ENCODE results near the gene EIF3L. TPM values are rescaled to one million over a fixed set of nuclear protein-coding genes. Genes with fewer than 3 reads are reported as not detected.

EIF3L gene
- total RNA-seq, 1 experiment from 2014 or later: 219 TPM

DNA sequence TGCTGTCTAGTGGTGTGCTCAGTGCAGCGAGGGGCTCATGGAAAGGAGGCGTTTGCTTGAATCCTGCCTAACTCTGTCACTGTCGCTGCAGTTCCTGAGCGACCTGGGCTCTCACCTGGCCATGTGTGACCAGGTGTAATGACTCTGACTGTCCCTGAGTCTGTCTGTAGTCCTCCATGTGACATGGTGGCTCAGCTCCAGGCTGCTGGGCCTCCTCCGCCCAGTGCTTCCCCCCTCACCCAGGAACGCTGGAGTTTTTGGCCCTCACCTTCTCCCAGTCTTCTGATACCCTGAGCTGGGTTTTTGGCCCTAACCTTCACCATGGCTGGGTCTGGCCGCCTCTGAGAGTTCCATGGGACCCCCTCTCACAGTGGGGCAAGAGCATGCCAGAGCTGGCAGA lies 77.1 kb downstream of the EIF3L start:
- no peak for DNase-seq (ENCODE audit: low spot score)

DNA sequence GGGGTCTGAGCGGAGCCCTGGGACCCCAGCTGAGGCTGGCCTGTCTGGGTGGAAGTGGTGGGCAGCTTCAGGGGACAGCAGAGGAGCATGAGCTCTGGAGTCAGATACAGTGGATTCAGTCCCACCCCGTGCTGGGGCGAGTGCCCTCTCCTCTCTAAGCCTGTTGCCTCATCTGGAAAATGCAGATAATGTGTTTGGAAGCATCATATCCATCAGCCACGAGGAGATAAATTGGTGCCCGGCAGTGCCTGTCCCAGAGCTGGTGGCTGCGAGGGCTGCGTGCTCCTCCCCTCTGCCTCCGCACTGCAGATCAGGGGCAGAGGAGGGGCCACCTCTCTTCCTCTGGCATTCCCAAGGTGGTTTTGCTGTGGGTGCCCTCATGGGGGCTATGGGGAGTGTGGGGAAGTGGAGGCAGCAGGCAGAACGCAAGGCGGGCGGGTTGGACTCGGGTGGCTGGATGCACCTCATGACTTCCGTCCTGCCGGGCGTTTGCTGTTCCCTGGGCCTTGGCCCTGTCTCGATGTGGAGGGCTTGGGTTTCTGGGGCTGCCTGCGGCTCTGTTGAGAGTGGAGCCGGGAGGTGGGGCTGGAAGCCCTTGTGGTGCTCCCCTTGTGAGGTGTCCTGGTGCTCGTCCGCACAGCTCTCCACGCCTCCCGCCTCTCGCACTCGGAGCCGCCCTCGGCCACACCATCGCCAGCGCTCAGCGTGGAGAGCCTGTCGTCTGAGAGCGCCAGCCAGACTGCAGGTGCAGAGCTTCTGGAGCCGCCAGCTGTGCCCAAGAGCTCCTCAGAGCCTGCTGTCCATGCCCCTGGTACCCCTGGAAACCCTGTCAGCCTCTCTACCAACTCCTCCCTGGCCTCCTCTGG lies 77.8 kb downstream of the EIF3L start:
- no peak for DNase-seq (ENCODE audit: low spot score)

DNA sequence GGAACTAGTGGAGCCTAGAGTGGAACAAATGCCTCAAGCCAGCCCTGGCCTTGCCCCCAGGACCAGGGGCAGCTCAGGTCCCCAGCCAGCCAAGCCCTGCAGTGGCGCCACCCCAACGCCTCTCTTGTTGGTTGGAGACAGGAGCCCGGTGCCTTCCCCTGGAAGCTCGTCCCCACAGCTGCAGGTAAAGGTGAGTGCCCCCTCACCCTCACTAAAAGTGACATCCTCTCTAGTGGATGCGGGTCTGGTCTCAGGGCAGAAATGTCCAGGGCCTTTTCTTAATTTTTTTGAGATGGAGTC lies 78.4 kb downstream of the EIF3L start:
- no peak for DNase-seq (ENCODE audit: low spot score)

DNA sequence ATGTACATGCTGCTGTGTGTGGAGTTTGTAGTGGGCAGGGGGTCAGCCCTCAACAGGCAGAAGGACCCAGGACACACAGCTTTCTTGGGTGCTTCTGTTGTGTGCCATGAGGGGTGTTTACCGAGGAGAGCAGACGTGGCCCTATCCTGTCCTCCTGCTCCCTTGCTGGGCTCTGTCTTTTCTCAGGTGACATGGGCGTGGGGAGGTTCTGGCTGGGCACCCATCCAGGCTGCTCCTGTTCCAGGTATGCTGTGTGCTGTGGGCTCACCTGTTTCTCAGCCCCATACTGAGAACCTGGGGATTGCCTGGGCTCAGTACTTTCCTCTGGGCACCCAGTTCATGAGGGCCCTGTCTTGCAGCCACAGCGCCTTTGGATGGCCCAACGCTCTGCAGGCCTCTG lies 80.2 kb downstream of the EIF3L start:
- no peak for DNase-seq (ENCODE audit: low spot score)

DNA sequence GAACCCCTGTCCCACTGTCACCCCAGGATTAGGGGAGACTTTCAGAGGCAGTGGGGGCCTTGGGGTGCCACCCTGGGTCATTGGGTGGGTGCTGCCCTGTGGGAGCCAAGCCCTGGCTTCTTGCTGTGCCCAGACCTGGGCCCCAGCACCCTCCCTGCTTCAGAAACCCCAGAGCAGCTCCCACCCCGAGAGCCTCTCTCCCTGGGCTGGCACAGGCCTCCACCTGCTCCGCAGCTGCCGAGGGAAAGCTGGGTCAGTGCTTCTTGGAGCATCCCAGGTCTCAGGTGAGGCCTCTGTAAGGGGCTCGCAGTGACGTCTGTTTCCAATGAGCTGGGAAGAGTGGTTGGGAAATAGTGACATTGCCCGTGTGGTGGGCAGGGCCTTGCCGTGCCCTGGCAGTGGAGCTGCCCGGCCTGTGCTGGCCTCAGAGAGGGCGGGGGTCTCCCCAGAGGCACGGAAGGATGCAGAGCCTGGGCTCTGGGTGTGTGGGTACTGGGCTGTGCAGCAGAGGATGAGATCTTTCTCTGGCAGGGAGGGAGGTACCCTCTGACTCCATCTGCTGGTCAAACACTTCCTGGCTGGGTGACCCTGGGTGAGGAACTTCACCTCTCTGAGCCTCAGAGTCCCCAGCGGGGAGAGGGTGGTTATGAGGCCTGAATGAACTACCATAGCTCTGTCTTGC lies 81.2 kb downstream of the EIF3L start:
- no peak for DNase-seq (ENCODE audit: low spot score)

DNA sequence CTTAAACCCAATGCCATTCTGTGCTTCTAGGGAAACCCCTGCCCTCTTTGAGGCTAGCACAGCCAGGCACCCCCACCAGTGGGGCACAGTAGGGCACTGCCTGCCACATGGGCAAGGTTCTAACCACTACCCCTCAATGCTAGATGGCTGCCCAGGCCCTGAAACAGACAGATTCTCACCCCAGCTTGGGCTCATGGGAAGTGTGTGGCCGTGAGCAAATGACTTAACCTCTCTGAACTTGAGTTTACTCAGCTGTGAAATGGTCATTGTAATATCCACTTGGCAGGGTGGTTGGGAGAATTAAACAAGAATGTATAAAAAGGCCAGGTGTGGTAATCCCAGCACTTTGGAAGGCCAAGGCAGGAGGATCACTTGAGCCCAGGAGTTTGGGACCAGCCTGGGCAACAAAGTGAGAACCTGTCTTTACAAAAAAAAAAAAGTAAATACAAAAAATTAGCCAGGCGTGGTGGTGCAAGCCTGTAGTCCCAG lies 81.8 kb downstream of the EIF3L start:
- DNase-seq (ENCODE audit: low spot score): no peak

DNA sequence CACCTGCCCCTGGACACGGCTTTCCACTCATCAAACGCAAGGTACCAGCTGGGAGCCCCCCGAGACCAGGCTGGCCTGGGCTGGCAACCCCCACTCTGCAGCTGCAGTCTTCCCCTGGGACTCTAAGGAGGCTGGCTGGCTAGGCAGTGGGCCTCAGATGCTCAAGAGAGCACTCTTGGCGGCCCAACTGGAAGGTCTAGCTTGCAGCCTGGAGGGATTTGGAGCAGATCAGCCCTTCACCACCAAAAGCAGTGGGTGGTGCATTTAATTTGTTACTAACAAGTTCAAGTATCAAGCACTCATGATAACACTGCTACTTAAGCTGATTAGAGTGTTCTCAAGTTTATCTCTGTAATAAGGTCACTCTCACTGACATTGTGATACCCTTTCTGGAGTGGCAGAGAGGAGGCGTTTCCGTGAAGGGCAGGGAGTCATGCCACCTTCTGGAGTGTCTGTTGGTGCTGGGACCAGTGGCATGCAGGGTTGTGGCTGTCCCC lies 82.7 kb downstream of the EIF3L start:
- no peak for DNase-seq (ENCODE audit: low spot score)

DNA sequence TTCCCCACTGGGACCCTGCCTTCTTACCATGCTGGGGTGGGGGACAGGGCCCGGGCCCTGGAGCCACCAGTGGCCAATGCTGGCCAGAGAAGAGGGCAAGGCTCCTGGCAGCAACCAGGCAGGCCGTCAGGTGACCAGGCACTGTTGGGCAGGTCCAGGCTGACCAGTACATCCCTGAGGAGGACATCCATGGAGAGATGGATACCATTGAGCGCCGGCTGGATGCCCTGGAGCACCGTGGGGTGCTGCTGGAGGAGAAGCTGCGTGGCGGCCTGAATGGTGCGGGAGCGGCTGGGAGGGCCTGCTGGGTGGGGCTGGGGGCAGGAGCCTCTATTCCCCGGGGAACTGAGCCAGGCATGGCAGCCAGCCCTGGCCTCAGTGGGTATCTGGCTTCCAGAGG lies 83.2 kb downstream of the EIF3L start:
- no peak for DNase-seq (ENCODE audit: low spot score)

DNA sequence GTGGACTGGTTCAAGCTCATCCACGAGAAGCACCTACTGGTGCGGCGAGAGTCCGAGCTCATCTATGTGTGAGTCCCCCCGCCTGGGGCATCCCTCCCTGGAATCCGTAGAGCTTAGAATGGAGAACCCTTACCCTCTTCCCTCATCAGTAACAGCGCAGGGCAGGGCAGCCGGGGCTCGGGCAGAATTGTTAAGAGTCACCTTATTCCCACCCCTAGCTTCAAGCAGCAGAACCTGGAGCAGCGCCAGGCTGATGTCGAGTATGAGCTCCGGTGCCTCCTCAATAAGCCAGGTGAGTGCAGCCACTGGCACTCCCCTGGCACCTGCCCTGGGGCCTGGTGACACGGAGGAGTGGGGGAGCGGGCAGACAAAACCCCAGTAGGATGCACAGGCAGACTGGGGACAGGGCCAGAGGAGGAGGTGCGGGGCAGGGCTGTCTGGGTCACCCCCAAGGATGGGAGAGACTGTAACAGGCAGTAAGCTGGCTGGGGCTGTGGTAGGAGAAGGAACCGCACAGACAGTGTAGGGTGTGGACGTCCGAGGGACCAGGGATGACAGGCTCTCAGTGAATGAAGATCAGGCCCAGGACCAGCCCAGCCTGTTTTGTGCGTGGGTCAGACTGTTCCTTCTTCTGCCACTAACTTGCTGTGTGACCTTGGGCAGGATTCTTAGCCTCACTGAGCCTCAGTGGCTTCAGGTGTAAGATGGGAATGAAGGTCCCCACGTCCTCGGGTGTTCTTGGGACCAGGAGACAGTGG lies 83.8 kb downstream of the EIF3L start:
- no peak for DNase-seq (ENCODE audit: low spot score)

DNA sequence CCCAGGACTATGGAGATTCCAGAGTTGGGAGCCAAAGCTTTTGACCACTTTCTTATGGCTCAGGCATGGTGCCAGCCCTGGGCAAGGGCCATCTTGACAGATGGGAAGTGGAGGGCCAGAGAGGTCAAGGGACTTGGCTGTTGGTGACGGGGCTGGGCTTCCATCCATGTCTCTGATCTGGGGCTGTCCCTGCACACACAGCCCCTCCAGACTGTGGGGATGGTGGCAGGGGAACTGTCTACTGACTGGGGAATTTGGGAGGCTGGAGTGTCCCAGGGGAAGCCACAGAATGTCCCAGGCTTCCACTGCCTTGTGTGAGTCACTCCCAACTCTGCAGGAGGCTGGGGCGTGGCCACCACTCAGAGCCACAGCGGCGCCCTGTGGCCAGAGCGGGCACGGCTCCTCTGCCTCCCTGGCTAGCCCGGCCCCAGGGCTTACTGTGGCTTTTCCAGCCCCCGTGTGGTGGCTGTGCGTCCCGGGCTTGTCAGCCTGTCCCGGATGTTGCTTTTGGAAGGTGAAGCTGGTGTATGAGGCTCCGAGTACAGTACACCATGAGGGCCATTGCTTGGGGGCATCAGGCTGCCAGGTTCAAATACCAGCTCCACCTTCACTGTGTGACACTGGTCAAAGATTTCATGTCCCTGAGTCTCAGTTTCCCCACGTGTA lies 84.6 kb downstream of the EIF3L start:
- DNase-seq (ENCODE audit: low spot score): peak; percentile 90

Small RNA genes lying within 50 kb of the gene (small RNA-seq; reads per million reads assigned to genes)
- gene MIR659: not detected

Other genes with a start within 250 kb of the EIF3L start
- gene GGA1, start 240.6 kb upstream of the EIF3L start, total RNA-seq (2014; rRNA removed; shearing (Covaris generic)): 54.1 and 55.1 TPM in 2 replicates
- gene SH3BP1, start 209.8 kb upstream of the EIF3L start, total RNA-seq (2014; rRNA removed; shearing (Covaris generic)): 38.8 and 47.1 TPM in 2 replicates
- gene PDXP, start 190.7 kb upstream of the EIF3L start, total RNA-seq (2014; rRNA removed; shearing (Covaris generic)): 25.4 and 33.0 TPM in 2 replicates
- 15.3 and 30.9 TPM in 2 replicates for gene LGALS1, start 173.8 kb upstream of the EIF3L start, total RNA-seq (2014; rRNA removed; shearing (Covaris generic))
- 25.2 and 42.3 TPM in 2 replicates for gene NOL12, start 163.1 kb upstream of the EIF3L start, total RNA-seq (2014; rRNA removed; shearing (Covaris generic))
- gene TRIOBP, start 152.4 kb upstream of the EIF3L start, total RNA-seq (2014; rRNA removed; shearing (Covaris generic)): 91.3 and 98.4 TPM in 2 replicates
- gene GCAT, start 41.5 kb upstream of the EIF3L start, total RNA-seq (2014; rRNA removed; shearing (Covaris generic)): 23.5 and 29.6 TPM in 2 replicates
- gene GALR3, start 26.0 kb upstream of the EIF3L start, total RNA-seq (2014; rRNA removed; shearing (Covaris generic)): not detected in 2 replicates
- gene ANKRD54, start 5.1 kb upstream of the EIF3L start, total RNA-seq (2014; rRNA removed; shearing (Covaris generic)): 17.8 and 19.6 TPM in 2 replicates
- 23.7 and 25.7 TPM in 2 replicates for gene MICALL1, start 56.9 kb downstream of the EIF3L start, total RNA-seq (2014; rRNA removed; shearing (Covaris generic))
- not detected in 2 replicates for gene C22orf23, start 104.2 kb downstream of the EIF3L start, total RNA-seq (2014; rRNA removed; shearing (Covaris generic))
- 122 and 144 TPM in 2 replicates for gene POLR2F, start 104.3 kb downstream of the EIF3L start, total RNA-seq (2014; rRNA removed; shearing (Covaris generic))
- not detected in 2 replicates for gene SOX10, start 135.1 kb downstream of the EIF3L start, total RNA-seq (2014; rRNA removed; shearing (Covaris generic))
- 49.5 and 52.5 TPM in 2 replicates for gene PICK1, start 208.0 kb downstream of the EIF3L start, total RNA-seq (2014; rRNA removed; shearing (Covaris generic))
- gene SLC16A8, start 234.8 kb downstream of the EIF3L start, total RNA-seq (2014; rRNA removed; shearing (Covaris generic)): not detected in 2 replicates